Osteoblast (primary cell): ENCODE measurements around the gene EME1. TPM values are rescaled to one million over a fixed set of nuclear protein-coding genes. Genes with fewer than 3 reads are reported as not detected.

Experiments
- DNase-seq: peaks from one replicate; pipeline ENCODE4 v3.0.0; 2011; ENCODE audit warnings: low spot score, mixed read lengths; ENCODE audit not compliant: insufficient read length; ENCODE audit errors: missing footprints
- H2AFZ ChIP-seq: 2 replicates; pipeline ENCODE4 v1.6.0; 2011; ENCODE audit warnings: mild to moderate bottlenecking, low read length
- H3K27ac ChIP-seq: 2 replicates; pipeline ENCODE4 v1.5.1; 2011; ENCODE audit warnings: mild to moderate bottlenecking, low read depth, low read length, moderate library complexity
- H3K27me3 ChIP-seq: 2 replicates; pipeline ENCODE4 v1.6.0; 2012; ENCODE audit warnings: mild to moderate bottlenecking, control low read depth, inconsistent platforms, low read length, moderate library complexity; ENCODE audit not compliant: insufficient read depth
- H3K36me3 ChIP-seq: 2 replicates; pipeline ENCODE4 v1.5.1; 2011; ENCODE audit warnings: mild to moderate bottlenecking, low read length, control low read depth, moderate library complexity; ENCODE audit not compliant: insufficient read depth
- H3K4me1 ChIP-seq: 2 replicates; pipeline ENCODE4 v1.5.1; 2011; ENCODE audit warnings: mild to moderate bottlenecking, low read length, control low read depth, moderate library complexity; ENCODE audit not compliant: insufficient read depth
- H3K4me2 ChIP-seq: 2 replicates; pipeline ENCODE4 v1.6.0; 2011; ENCODE audit warnings: mild to moderate bottlenecking, low read length; ENCODE audit not compliant: insufficient read depth
- H3K4me3 ChIP-seq: fragments of 200-600 bp; sonication (generic); 3 replicates; pipeline ENCODE4 v1.5.1; 2012; ENCODE audit warnings: mild to moderate bottlenecking, low read length, inconsistent platforms; ENCODE audit not compliant: insufficient read depth
- H3K79me2 ChIP-seq: 2 replicates; pipeline ENCODE4 v1.6.0; 2012; ENCODE audit warnings: mild to moderate bottlenecking, low read length, control low read depth, inconsistent platforms; ENCODE audit not compliant: insufficient read depth
- H3K9me3 ChIP-seq: 2 replicates; pipeline ENCODE4 v1.5.1; 2011; ENCODE audit warnings: low read depth, low read length, control low read depth
- H4K20me1 ChIP-seq: 2 replicates; pipeline ENCODE4 v1.6.0; 2012; ENCODE audit warnings: mild to moderate bottlenecking, low read length, control low read depth; ENCODE audit not compliant: insufficient read depth
- total RNA-seq: library from RNA; depleted of rRNA; stranded (reverse); fragments of >200 nt; gene quantifications from 2 replicates; pipeline ENCODE4 v1.2.3, GENCODE V29; 2012
- TF ChIP-seq, protein P1 (sequence below): IDR thresholded peaks from 2 replicates; pipeline ENCODE4 v1.5.1; 2011; ENCODE audit warnings: mild to moderate bottlenecking, low read depth, low read length, moderate library complexity; ENCODE audit errors: extremely low read depth

Gene EME1
- total RNA-seq, 1 donor: 0.72 TPM

DNA sequence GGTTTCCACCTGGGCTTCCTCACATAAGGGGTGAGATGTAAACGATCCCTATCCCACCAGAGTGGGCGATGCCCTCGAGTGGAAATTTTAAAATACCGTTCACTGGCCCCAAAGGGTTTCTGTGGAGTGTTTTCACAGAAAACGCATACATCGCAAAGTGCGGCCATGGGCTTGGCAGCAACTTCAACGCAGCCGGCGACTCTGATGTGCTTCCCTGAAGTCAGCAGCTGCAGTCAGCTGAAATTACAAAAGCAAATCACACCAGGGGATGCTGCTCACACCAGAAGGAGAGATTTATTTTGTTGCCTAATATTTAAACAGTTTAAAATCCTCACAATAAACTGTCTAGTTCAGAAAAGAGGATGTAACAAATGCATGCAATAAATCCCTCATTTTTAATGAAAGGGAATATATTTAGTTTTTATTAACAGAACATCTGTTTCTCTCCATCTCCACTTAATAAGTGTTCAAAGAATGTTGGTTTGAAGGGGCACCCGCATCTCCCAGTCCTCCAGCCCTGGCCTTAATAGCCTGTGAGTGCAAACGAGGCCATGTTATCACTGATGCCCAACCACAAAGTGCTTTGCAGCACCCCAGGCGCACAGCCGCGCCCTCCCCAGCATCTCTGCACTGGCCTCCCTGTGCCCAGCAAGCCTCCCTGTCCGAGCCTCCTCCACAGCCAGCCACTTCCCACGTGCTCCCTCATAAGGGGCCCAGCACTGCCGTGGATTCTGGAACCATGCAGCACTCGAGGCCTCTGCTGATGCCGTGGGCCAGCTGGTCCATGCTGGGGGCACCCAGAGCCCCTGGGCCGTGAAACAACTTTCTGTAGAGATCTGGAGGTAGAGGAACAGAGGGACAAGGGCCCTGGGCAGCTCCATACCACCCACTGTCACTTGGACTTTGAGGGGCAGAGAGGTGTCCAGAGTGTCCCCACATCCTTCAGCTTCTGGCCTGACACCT, 44.4 kb upstream of the EME1 start:
- no peak for DNase-seq
- Histone ChIP-seq H3K36me3 (no peaks in the 10 kb centered on the region), H3K9me3 (no peaks in the 10 kb centered on the region), H3K4me1 (peaks cover 20% of the 10 kb centered on the region), H3K4me2 (no peak overlapping the region), H3K27me3 (no peaks in the 10 kb centered on the region), H4K20me1 (no peaks in the 10 kb centered on the region), H3K4me3 (no peak overlapping the region), H2AFZ (no peak overlapping the region), H3K79me2 (no peaks in the 10 kb centered on the region), H3K27ac (no peak overlapping the region)
- TF ChIP-seq, protein P1, sequence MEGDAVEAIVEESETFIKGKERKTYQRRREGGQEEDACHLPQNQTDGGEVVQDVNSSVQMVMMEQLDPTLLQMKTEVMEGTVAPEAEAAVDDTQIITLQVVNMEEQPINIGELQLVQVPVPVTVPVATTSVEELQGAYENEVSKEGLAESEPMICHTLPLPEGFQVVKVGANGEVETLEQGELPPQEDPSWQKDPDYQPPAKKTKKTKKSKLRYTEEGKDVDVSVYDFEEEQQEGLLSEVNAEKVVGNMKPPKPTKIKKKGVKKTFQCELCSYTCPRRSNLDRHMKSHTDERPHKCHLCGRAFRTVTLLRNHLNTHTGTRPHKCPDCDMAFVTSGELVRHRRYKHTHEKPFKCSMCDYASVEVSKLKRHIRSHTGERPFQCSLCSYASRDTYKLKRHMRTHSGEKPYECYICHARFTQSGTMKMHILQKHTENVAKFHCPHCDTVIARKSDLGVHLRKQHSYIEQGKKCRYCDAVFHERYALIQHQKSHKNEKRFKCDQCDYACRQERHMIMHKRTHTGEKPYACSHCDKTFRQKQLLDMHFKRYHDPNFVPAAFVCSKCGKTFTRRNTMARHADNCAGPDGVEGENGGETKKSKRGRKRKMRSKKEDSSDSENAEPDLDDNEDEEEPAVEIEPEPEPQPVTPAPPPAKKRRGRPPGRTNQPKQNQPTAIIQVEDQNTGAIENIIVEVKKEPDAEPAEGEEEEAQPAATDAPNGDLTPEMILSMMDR: no peak

GRCh38 chr17:50329716-50330115, 43.3 kb upstream of the EME1 start:
- Histone ChIP-seq H3K4me2 (no peak overlapping the region), H3K4me1 (peaks cover 21% of the 10 kb centered on the region), H3K4me3 (no peak overlapping the region), H3K27me3 (no peaks in the 10 kb centered on the region), H4K20me1 (no peaks in the 10 kb centered on the region), H2AFZ (no peak overlapping the region), H3K79me2 (no peaks in the 10 kb centered on the region), H3K9me3 (no peaks in the 10 kb centered on the region), H3K27ac (no peak overlapping the region), H3K36me3 (no peaks in the 10 kb centered on the region)
- TF ChIP-seq, protein P1: no peak
- DNase-seq: no peak

DNA sequence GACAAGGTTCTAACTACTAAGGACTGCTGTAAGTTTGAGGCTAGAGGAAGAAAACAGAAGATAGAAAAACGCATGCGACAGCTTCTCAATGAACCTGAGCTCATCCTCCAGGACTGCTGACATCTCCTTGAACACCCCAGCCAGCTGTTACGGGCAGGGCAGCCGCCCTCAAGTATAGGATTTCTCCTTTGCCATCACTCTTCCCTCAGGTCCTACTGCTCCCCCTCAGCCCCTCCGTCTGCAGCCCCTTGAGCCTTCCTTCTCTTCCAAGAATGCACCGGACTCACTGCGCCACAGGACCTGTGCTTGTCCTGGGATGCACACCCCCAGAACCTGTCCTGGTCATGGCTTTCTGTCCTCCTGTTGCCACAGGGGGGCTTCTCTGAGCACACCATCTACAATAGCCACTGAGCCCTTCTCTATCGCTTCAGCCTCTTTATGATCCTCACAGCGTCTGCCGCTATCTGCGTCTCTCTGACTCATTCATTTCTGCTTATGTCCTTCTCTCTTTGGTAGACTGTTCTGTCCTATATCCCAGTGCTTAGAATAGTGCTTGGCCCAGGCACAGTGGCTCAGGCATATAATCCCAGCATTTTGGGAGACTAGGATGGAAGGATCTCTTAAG, 42.8 kb upstream of the EME1 start:
- Histone ChIP-seq H3K27ac (no peak overlapping the region), H3K4me1 (peaks cover 21% of the 10 kb centered on the region), H4K20me1 (no peaks in the 10 kb centered on the region), H3K27me3 (no peaks in the 10 kb centered on the region), H3K36me3 (no peaks in the 10 kb centered on the region), H3K9me3 (no peaks in the 10 kb centered on the region), H3K79me2 (no peaks in the 10 kb centered on the region), H3K4me3 (no peak overlapping the region), H3K4me2 (no peak overlapping the region), H2AFZ (no peak overlapping the region)
- no peak for DNase-seq
- TF ChIP-seq, protein P1: no peak

DNA sequence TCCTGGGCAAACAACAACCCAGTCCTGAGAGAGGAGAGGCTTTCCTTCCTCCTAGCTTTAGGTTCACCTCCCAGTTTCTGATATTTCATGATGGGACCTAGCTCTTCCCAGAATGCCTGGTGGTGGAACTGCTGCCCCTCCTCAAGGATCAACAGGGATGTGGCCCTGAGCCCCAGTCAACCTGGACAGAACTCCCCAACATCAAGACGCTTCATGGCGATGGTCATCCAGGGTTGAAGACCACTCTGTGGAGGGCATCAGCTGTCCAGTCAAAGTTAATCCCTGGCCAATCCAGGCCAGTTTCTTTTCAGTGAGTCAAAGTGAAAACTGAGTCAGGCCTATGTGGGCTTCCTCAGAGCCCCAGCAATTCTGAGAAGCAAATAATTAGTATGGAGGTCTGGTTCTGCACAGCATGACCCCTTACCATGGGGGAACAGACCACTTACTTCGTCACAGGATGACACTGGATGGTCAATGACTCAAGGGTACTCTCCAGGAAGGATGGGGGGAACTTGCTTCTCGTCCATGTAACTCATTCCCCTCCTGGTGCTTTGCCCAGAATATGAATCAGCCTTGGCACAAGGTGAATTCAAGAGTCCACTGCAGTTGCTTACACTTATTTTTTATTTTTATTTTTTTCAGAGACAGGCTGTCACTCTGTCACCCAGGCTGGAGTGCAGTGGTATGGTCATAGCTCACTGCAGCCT, 41.8 kb upstream of the EME1 start:
- Histone ChIP-seq H3K36me3 (no peaks in the 10 kb centered on the region), H2AFZ (no peak overlapping the region), H3K4me1 (peaks cover 21% of the 10 kb centered on the region), H3K27me3 (no peaks in the 10 kb centered on the region), H4K20me1 (no peaks in the 10 kb centered on the region), H3K79me2 (no peaks in the 10 kb centered on the region), H3K4me3 (no peak overlapping the region), H3K4me2 (peak overlapping the region; percentile 20), H3K9me3 (no peaks in the 10 kb centered on the region), H3K27ac (peak overlapping the region; percentile 66)
- DNase-seq: peak; percentile 91
- TF ChIP-seq, protein P1: no peak
